IMR-90 (cell line): ENCODE measurements around the gene NENF. TPM values are rescaled to one million over a fixed set of nuclear protein-coding genes. Genes with fewer than 3 reads are reported as not detected.

Experiments used
- ATAC-seq: fragments of 200-7000 bp; cut with Tn5 transposase; 2 replicates; pipeline ENCODE4 v1.9.1; 2020; ENCODE audit warnings: low read depth, mild to moderate bottlenecking, moderate library complexity
- BruUV-seq: library from RNA; stranded (reverse); fragments of 400-500 nt; replicated peaks from 2 replicates; lab custom pipeline; 2021; lab: Mats Ljungman, UMichigan
- CTCF ChIA-PET: fragments of 300-600 bp; formaldehyde crosslinking; extraction: SDS; loops from one replicate; lab custom pipeline; 2021; ENCODE audit warnings: antibody characterized with exemption; lab: Yijun Ruan, JAX
- POLR2A ChIA-PET: fragments of 300-600 bp; sonication (Branson Sonifier 250); formaldehyde crosslinking; loops from one replicate; lab custom pipeline; 2022; ENCODE audit warnings: antibody characterized with exemption; ENCODE audit not compliant: unreplicated experiment; lab: Charles Lee
- DNase-seq: peaks from one replicate; pipeline ENCODE4 v3.0.0; 2013
- H2AFZ ChIP-seq: replicated peaks from 2 replicates; pipeline ENCODE3; 2013; ENCODE audit warnings: low read length, mild to moderate bottlenecking; ENCODE audit not compliant: poor library complexity
- H2AK5ac ChIP-seq: 2 replicates; pipeline ENCODE4 v1.6.1; 2013; ENCODE audit warnings: low read depth, low read length, inconsistent platforms
- H2AK9ac ChIP-seq: replicated peaks from 2 replicates; pipeline ENCODE3; 2013; ENCODE audit warnings: mild to moderate bottlenecking, low read depth, low read length, moderate library complexity; ENCODE audit not compliant: poor library complexity
- H2BK120ac ChIP-seq: 2 replicates; pipeline ENCODE4 v1.6.1; 2013; ENCODE audit warnings: low read depth, low read length, inconsistent platforms
- H2BK15ac ChIP-seq: 3 replicates; pipeline ENCODE4 v1.6.1; 2013; ENCODE audit warnings: low read depth, low read length, inconsistent platforms
- H2BK20ac ChIP-seq: 2 replicates; pipeline ENCODE4 v1.6.1; 2013; ENCODE audit warnings: low read depth, mild to moderate bottlenecking, inconsistent platforms, low read length, moderate library complexity
- H2BK5ac ChIP-seq: 2 replicates; pipeline ENCODE4 v1.6.1; 2013; ENCODE audit warnings: mild to moderate bottlenecking, low read depth, low read length, inconsistent platforms; ENCODE audit not compliant: poor library complexity, severe bottlenecking
- H3K14ac ChIP-seq: replicated peaks from 2 replicates; pipeline ENCODE4 v1.6.1; 2013; ENCODE audit warnings: low read depth, low read length, inconsistent platforms
- H3K18ac ChIP-seq: 2 replicates; pipeline ENCODE4 v1.6.1; 2013; ENCODE audit warnings: low read depth, low read length, control low read depth
- H3K23ac ChIP-seq: 2 replicates; pipeline ENCODE4 v1.6.1; 2013; ENCODE audit warnings: low read depth, low read length, inconsistent platforms
- H3K27ac ChIP-seq: 2 replicates; pipeline ENCODE4 v1.5.1; 2013; ENCODE audit warnings: mild to moderate bottlenecking, control low read depth, low read length; ENCODE audit not compliant: insufficient read depth
- H3K27me3 ChIP-seq: 2 replicates; pipeline ENCODE4 v1.6.1; 2013; ENCODE audit warnings: low read length; ENCODE audit not compliant: control insufficient read depth, insufficient read depth
- H3K36me3 ChIP-seq: 2 replicates; pipeline ENCODE4 v1.6.1; 2013; ENCODE audit warnings: low read length, mixed read lengths; ENCODE audit not compliant: control insufficient read depth, insufficient read depth
- H3K4ac ChIP-seq: 2 replicates; pipeline ENCODE4 v1.6.1; 2013; ENCODE audit warnings: low read depth, low read length, inconsistent platforms
- H3K4me1 ChIP-seq: 2 replicates; pipeline ENCODE4 v1.6.1; 2013; ENCODE audit warnings: low read length, mixed read lengths; ENCODE audit not compliant: control insufficient read depth, insufficient read depth
- H3K4me2 ChIP-seq: 2 replicates; pipeline ENCODE4 v1.6.1; 2013; ENCODE audit warnings: low read depth, mild to moderate bottlenecking, control low read depth, low read length, moderate library complexity
- H3K4me3 ChIP-seq: 2 replicates; pipeline ENCODE4 v1.5.1; 2013; ENCODE audit warnings: low read depth, mild to moderate bottlenecking, control low read depth, low read length, moderate library complexity; ENCODE audit not compliant: insufficient read depth
- H3K56ac ChIP-seq: 2 replicates; pipeline ENCODE4 v1.6.1; 2013; ENCODE audit warnings: low read length, inconsistent platforms; ENCODE audit not compliant: insufficient read depth; ENCODE audit errors: extremely low read depth
- H3K79me1 ChIP-seq, 2 experiments: 2 replicates each; pipeline ENCODE4 v1.6.1; 2013; ENCODE audit warnings: low read length in 2 of 2, inconsistent platforms in 1 of 2, low read depth in 1 of 2
- H3K9ac ChIP-seq: 2 replicates; pipeline ENCODE4 v1.6.1; 2013; ENCODE audit warnings: low read depth, low read length, control low read depth
- H3K9me1 ChIP-seq: 2 replicates; pipeline ENCODE4 v1.6.1; 2013; ENCODE audit warnings: low read length, inconsistent platforms; ENCODE audit not compliant: insufficient read depth
- H3K9me3 ChIP-seq: 2 replicates; pipeline ENCODE4 v1.6.1; 2013; ENCODE audit warnings: low read length; ENCODE audit not compliant: control insufficient read depth, insufficient read depth
- H4K20me1 ChIP-seq: 2 replicates; pipeline ENCODE4 v1.6.1; 2013; ENCODE audit warnings: low read length, inconsistent platforms; ENCODE audit not compliant: insufficient read depth
- H4K5ac ChIP-seq: 2 replicates; pipeline ENCODE4 v1.6.1; 2013; ENCODE audit warnings: mild to moderate bottlenecking, low read depth, low read length, control low read depth
- H4K8ac ChIP-seq, 2 experiments: 2 replicates each; pipeline ENCODE4 v1.6.1; 2013; ENCODE audit warnings: low read depth in 2 of 2, low read length in 2 of 2, control low read depth in 1 of 2, inconsistent platforms in 1 of 2
- H4K91ac ChIP-seq: 2 replicates; pipeline ENCODE4 v1.6.1; 2013; ENCODE audit warnings: low read depth, low read length, inconsistent platforms; ENCODE audit not compliant: insufficient read depth
- BHLHE40 ChIP-seq: fragments of 150-350 bp; IDR thresholded peaks from 2 replicates; pipeline ENCODE4 v1.6.1; 2016; ENCODE audit warnings: mild to moderate bottlenecking, low read depth, low read length
- ELK1 ChIP-seq: fragments of 150-350 bp; IDR thresholded peaks from 2 replicates; pipeline ENCODE4 v1.6.1; 2016; ENCODE audit warnings: low read depth, mild to moderate bottlenecking, low read length, moderate library complexity, borderline replicate concordance
- FOS ChIP-seq: fragments of 150-350 bp; IDR thresholded peaks from 2 replicates; pipeline ENCODE4 v1.6.1; 2016; ENCODE audit warnings: low read depth, low read length
- MAFK ChIP-seq: IDR thresholded peaks from 2 replicates; pipeline ENCODE4 v1.6.1; 2012; ENCODE audit warnings: low read depth, low read length, improper control_type of control experiment
- NFE2L2 ChIP-seq: fragments of 150-350 bp; IDR thresholded peaks from 2 replicates; pipeline ENCODE4 v1.6.1; 2016; ENCODE audit warnings: low read depth, mild to moderate bottlenecking, low read length
- WGBS, 2 experiments: methylation state at CpG; one replicate each; pipeline versions ENCODE4 v1.1.5 to v1.1.7; 2013; ENCODE audit warnings: missing lambda C conversion rate in 2 of 2; ENCODE audit not compliant: insufficient read length in 1 of 2; ENCODE audit errors: extremely low coverage in 2 of 2; 5-methylcytosine and 5-hydroxymethylcytosine counted together
- dilution Hi-C: fragments of 300-500 bp; cut with HindIII; formaldehyde crosslinking; loops from one replicate; pipeline ENCODE4 v1.14.3; 2018; ENCODE audit warnings: low sequenced_read_pairs; ENCODE audit not compliant: unreplicated experiment
- in situ Hi-C: fragments of 300-500 bp; cut with MboI; formaldehyde crosslinking; loops from 3 replicates; pipeline ENCODE4 v1.14.3; 2019; ENCODE audit warnings: low sequenced_read_pairs, inconsistent platforms, mixed read lengths
- intact Hi-C: fragments of 100-400 bp; cut with micrococcal nuclease; formaldehyde crosslinking; loops from 2 replicates; pipeline ENCODE4 v1.10.0; 2022
- polyA plus RNA-seq, 3 experiments: library from polyadenylated mRNA; depleted of rRNA; stranded (reverse); fragments of >200 nt; gene quantifications; 2 replicates each; pipeline ENCODE4 v1.2.3, GENCODE V29; 2012; ENCODE audit warnings: low replicate concordance in 1 of 3
- total RNA-seq: library from RNA; depleted of rRNA; stranded (reverse); fragments of >200 nt; gene quantifications from 2 replicates; pipeline ENCODE4 v1.2.3, GENCODE V29; 2012

NENF gene
- total and polyA plus RNA-seq, 2 of the 4 experiments (the other 2 are of a cell fraction) = 16.0 to 40.4 TPM

- TF ChIP-seq FOS = 0 out of 2 replicates have a peak, but pooled peaks have one; percentile 23
- TF ChIP-seq ELK1 = no peak
- TF ChIP-seq MAFK = peak; percentile 45
- no peak for TF ChIP-seq BHLHE40
- peak; percentile 78 for TF ChIP-seq NFE2L2
- WGBS, 2 experiments = no CpG with 5 or more reads among the region's 7 CpGs
- ATAC-seq (peak; percentile 60), DNase-seq (peak; percentile 73)
- H4K20me1 ChIP-seq = no peaks in the 10 kb centered on the region
- no peak overlapping the region for H2BK20ac ChIP-seq
- H3K4me3 ChIP-seq = no peak overlapping the region
- no peak overlapping the region for H2AK5ac ChIP-seq
- H3K18ac ChIP-seq = peak overlapping the region; percentile 59; the same call in 1 of the 2 replicates
- H3K9ac ChIP-seq = no peak overlapping the region
- H3K27me3 ChIP-seq = no peaks in the 10 kb centered on the region
- in situ Hi-C loops = no loop called here
- H3K14ac ChIP-seq = no peak overlapping the region
- no peak overlapping the region for H3K56ac ChIP-seq
- no peak overlapping the region for H3K4ac ChIP-seq
- intact Hi-C loops = no loop called here
- H4K8ac ChIP-seq = peak overlapping the region in 1 of 2 experiments; percentile 60; a peak in 1 of 4 replicates
- ChIA-PET CTCF (no interaction called here), POLR2A (no interaction called here)
- no peak overlapping the region for H4K5ac ChIP-seq
- no peak overlapping the region for H3K23ac ChIP-seq
- dilution Hi-C loops = no loop called here
- H3K9me1 ChIP-seq = no peaks in the 10 kb centered on the region
- no peak overlapping the region for H2AK9ac ChIP-seq
- H2AFZ ChIP-seq = no peak overlapping the region
- no peak overlapping the region for H3K27ac ChIP-seq
- 0 out of 4 replicates have a peak, but pooled peaks cover 0 to 5% of the 10 kb centered on the region in 2 experiments for H3K79me1 ChIP-seq
- H2BK5ac ChIP-seq = peak overlapping the region; percentile 67
- H4K91ac ChIP-seq = no peak overlapping the region
- H3K9me3 ChIP-seq = peaks cover 1% of the 10 kb centered on the region
- peaks cover 5% of the 10 kb centered on the region for H3K36me3 ChIP-seq
- no TSS peak for BruUV-seq
- no peak overlapping the region for H2BK15ac ChIP-seq
- no peak overlapping the region; the same call in 1 of the 2 replicates for H3K4me2 ChIP-seq
- no peak overlapping the region for H2BK120ac ChIP-seq
- H3K4me1 ChIP-seq = peaks cover 2% of the 10 kb centered on the region; the same call in 1 of the 2 replicates
Measured at GRCh38 chr1:212401838-212402582, 30.7 kb upstream of the NENF start.
